ENCODE results near the gene DCC.

DCC gene

GRCh38 chr18:52544086-52544485 lies 204.1 kb downstream of the DCC start:
- Histone ChIP-seq H3K36me3 (ENCODE audit: control insufficient read depth, insufficient read depth, low read length) (no peaks in the 10 kb centered on the region), H3K9me3 (ENCODE audit: control insufficient read depth, low read length) (no peaks in the 10 kb centered on the region), H3K27ac (ENCODE audit: low read depth, low read length, severe bottlenecking) (no peak overlapping the region), H3K4me1 (ENCODE audit: control insufficient read depth, insufficient read depth, low read length, poor library complexity, severe bottlenecking) (no peaks in the 10 kb centered on the region), H3K4me3 (ENCODE audit: extremely low read depth, insufficient read depth, low read length, poor library complexity, severe bottlenecking) (no peak overlapping the region)
- 86 to 87% methylated on average over 2 to 4 of the region's 4 CpGs for WGBS, 2 experiments (ENCODE audit: insufficient coverage in 2 of 2)

- H3K36me3 ChIP-seq (ENCODE audit: control insufficient read depth, insufficient read depth, low read length), result no peaks in the 10 kb centered on the region
- H3K27ac ChIP-seq (ENCODE audit: low read depth, low read length, severe bottlenecking), result no peak overlapping the region
- H3K9me3 ChIP-seq (ENCODE audit: control insufficient read depth, low read length), result no peaks in the 10 kb centered on the region
- 82 to 86% methylated on average over 3 of the region's 6 CpGs for whole genome bisulfite sequencing, 2 experiments (ENCODE audit: insufficient coverage in 2 of 2)
- no peak overlapping the region for H3K4me3 ChIP-seq (ENCODE audit: extremely low read depth, insufficient read depth, low read length, poor library complexity, severe bottlenecking)
- no peaks in the 10 kb centered on the region for H3K4me1 ChIP-seq (ENCODE audit: control insufficient read depth, insufficient read depth, low read length, poor library complexity, severe bottlenecking)
Observed at GRCh38 chr18:52546686-52547346, 206.8 kb downstream of the DCC start.

DNA sequence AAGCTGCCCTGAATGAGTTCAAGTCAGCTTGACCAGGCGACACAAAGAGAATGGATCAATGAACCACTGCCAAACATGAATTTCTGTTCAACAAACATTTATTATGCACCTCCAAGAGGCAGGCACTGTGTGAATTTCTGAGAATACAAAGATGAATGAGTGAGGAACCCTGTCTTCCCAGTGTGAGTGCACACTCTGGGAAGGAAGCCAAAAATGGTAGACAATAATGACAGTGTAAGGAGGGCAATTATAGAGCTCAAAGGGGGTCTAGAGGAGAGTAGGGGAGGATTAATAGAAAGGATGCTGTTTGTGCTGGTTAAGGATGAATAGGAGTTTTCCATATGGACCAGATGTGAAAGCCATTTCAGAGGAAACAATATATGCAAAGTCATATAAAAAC lies 213.4 kb downstream of the DCC start:
- Histone ChIP-seq H3K27ac (ENCODE audit: low read depth, low read length, severe bottlenecking) (no peak overlapping the region), H3K9me3 (ENCODE audit: control insufficient read depth, low read length) (no peaks in the 10 kb centered on the region), H3K36me3 (ENCODE audit: control insufficient read depth, insufficient read depth, low read length) (no peaks in the 10 kb centered on the region), H3K4me1 (ENCODE audit: control insufficient read depth, insufficient read depth, low read length, poor library complexity, severe bottlenecking) (no peaks in the 10 kb centered on the region), H3K4me3 (ENCODE audit: extremely low read depth, insufficient read depth, low read length, poor library complexity, severe bottlenecking) (no peak overlapping the region)
- WGBS, 2 experiments (ENCODE audit: insufficient coverage in 2 of 2), result no CpG with 5 or more reads among the region's 1 CpG

DNA sequence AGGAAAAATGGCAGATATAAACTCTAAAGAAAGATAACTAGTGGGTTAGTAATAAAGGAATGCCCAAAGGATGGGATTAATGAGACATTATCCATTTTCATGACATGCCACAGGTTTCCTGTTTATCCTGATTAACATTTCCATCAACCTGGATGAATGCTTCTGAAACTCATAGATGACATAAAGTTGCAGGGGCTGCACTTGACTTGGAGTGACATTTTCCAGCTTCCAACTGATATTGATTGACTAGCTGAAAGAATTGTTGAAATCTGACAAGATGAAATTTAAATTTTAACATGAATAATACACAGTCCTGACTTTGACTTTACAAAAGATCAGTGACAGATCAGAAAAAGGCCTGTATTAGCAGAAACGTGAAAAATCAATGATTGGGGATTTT lies 214.2 kb downstream of the DCC start:
- Histone ChIP-seq H3K4me1 (ENCODE audit: control insufficient read depth, insufficient read depth, low read length, poor library complexity, severe bottlenecking) (no peaks in the 10 kb centered on the region), H3K9me3 (ENCODE audit: control insufficient read depth, low read length) (no peaks in the 10 kb centered on the region), H3K4me3 (ENCODE audit: extremely low read depth, insufficient read depth, low read length, poor library complexity, severe bottlenecking) (no peak overlapping the region), H3K27ac (ENCODE audit: low read depth, low read length, severe bottlenecking) (no peak overlapping the region), H3K36me3 (ENCODE audit: control insufficient read depth, insufficient read depth, low read length) (no peaks in the 10 kb centered on the region)
- no CpG with 5 or more reads among the region's 1 CpG for WGBS, 2 experiments (ENCODE audit: insufficient coverage in 2 of 2)

- no peak overlapping the region for H3K4me3 ChIP-seq (ENCODE audit: extremely low read depth, insufficient read depth, low read length, poor library complexity, severe bottlenecking)
Observed at GRCh38 chr18:52567360-52567759, 227.4 kb downstream of the DCC start.

GRCh38 chr18:52569492-52569891 lies 229.5 kb downstream of the DCC start:
- WGBS, 2 experiments (ENCODE audit: insufficient coverage in 2 of 2), result 86% methylated on average over 1 of the region's 1 CpG; no CpG with 5 or more reads in 1 of the 2 experiments
- peaks cover 3% of the 10 kb centered on the region for H3K4me1 ChIP-seq (ENCODE audit: control insufficient read depth, insufficient read depth, low read length, poor library complexity, severe bottlenecking)
- H3K27ac ChIP-seq (ENCODE audit: low read depth, low read length, severe bottlenecking), result no peak overlapping the region
- H3K4me3 ChIP-seq (ENCODE audit: extremely low read depth, insufficient read depth, low read length, poor library complexity, severe bottlenecking), result no peak overlapping the region
- no peaks in the 10 kb centered on the region for H3K9me3 ChIP-seq (ENCODE audit: control insufficient read depth, low read length)
- H3K36me3 ChIP-seq (ENCODE audit: control insufficient read depth, insufficient read depth, low read length), result no peaks in the 10 kb centered on the region

More at GRCh38 chr18:52567360-52567759, 227.4 kb downstream of the DCC start:
- no peak overlapping the region for H3K27ac ChIP-seq (ENCODE audit: low read depth, low read length, severe bottlenecking)
- no peaks in the 10 kb centered on the region for H3K9me3 ChIP-seq (ENCODE audit: control insufficient read depth, low read length)
- H3K36me3 ChIP-seq (ENCODE audit: control insufficient read depth, insufficient read depth, low read length), result no peaks in the 10 kb centered on the region
- WGBS, 2 experiments (ENCODE audit: insufficient coverage in 2 of 2), result no CpG with 5 or more reads among the region's 4 CpGs
- peaks cover 3% of the 10 kb centered on the region for H3K4me1 ChIP-seq (ENCODE audit: control insufficient read depth, insufficient read depth, low read length, poor library complexity, severe bottlenecking)

DNA sequence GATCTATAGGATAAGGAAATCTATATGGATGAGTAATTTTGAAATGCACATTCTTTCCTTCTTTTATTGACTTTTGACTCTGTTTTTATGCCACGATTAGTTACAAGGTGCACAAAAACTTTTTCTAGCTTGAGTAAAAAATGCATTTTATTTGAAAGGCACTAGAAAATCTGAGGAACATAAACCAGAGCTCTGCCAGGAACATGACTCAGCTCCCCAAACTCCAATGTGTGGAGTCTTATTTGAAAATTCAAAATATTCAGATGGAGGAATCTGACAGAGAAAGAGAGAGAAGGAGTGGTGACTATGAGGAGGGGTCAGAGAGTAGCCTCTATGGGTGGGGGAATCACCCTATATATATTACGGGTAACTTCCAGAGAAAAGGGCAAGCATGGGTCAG lies 231.0 kb downstream of the DCC start:
- H3K9me3 ChIP-seq (ENCODE audit: control insufficient read depth, low read length), result no peaks in the 10 kb centered on the region
- no peak overlapping the region for H3K27ac ChIP-seq (ENCODE audit: low read depth, low read length, severe bottlenecking)
- no peak overlapping the region for H3K4me3 ChIP-seq (ENCODE audit: extremely low read depth, insufficient read depth, low read length, poor library complexity, severe bottlenecking)
- H3K36me3 ChIP-seq (ENCODE audit: control insufficient read depth, insufficient read depth, low read length), result no peaks in the 10 kb centered on the region
- H3K4me1 ChIP-seq (ENCODE audit: control insufficient read depth, insufficient read depth, low read length, poor library complexity, severe bottlenecking), result peaks cover 3% of the 10 kb centered on the region
- WGBS, 2 experiments (ENCODE audit: insufficient coverage in 2 of 2), result no CpG with 5 or more reads among the region's 2 CpGs

DNA sequence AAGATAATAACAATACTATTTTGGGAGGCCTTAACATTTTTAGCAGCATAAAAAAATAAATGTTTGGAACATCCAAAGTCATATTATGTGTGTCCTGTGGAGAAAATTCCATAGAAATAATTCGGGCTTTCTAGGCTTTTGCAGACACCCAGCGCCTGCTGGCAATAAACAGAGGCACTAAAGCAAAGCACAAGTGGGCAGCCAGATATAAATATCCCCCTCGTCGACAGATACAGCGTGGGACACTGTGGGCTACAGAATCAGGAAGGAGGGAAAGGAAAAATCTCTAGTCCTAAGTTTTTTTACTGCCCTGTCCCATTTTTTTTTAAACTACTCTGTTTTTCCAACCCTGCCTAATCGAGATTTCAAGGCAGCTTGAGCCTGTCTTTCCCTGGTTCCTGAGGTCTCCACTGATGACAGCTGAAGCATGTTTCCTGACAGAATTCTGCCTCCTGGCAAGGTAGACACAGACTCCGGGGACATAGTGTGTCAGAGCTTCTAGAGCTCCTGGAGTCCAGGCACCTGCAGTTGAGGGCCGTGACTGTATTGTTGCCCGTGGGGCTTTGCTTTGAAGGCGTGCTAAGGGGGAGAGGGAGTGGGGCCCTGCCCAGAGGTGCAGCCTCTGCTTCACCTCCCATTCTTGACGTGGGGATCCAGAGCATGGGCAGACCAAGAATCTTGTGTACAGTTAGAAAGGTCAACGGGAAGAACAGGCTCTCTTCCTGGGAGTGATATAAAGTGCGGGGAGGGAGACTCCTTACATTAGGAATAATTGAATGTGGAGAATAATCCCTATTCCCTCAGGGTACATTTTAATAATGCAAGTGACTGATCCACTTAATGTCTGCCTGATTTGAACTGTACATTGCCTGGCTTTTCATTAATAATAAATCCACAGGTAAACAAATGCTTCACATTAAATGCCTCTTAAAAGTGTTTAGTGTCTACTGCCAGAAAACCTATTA lies 232.3 kb downstream of the DCC start:
- H3K4me3 ChIP-seq (ENCODE audit: extremely low read depth, insufficient read depth, low read length, poor library complexity, severe bottlenecking), result no peak overlapping the region
- H3K4me1 ChIP-seq (ENCODE audit: control insufficient read depth, insufficient read depth, low read length, poor library complexity, severe bottlenecking), result peaks cover 3% of the 10 kb centered on the region
- no peaks in the 10 kb centered on the region for H3K9me3 ChIP-seq (ENCODE audit: control insufficient read depth, low read length)
- no peak overlapping the region for H3K27ac ChIP-seq (ENCODE audit: low read depth, low read length, severe bottlenecking)
- H3K36me3 ChIP-seq (ENCODE audit: control insufficient read depth, insufficient read depth, low read length), result no peaks in the 10 kb centered on the region
- 84 to 89% methylated on average over 8 to 11 of the region's 13 CpGs for WGBS, 2 experiments (ENCODE audit: insufficient coverage in 2 of 2)

DNA sequence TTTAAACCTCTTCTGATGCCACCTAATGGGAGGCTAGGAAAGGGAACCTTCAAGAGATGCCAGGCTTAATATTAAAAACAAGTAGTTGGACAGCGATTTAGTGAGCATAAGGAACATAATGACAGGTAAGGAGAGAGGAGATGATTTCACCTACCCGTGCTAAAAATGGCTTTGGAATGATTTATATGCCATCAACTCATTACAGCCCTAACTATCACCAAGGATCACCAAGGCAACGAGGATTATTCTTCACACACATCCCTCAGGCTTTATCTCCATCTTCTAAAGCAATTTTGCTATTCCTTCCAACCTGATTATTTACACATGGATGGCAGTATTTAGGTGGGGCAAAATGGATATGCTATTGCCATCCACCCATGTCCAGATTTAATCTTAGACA lies 237.8 kb downstream of the DCC start:
- WGBS, 2 experiments (ENCODE audit: insufficient coverage in 2 of 2), result 100% methylated on average over 1 of the region's 3 CpGs
- H3K9me3 ChIP-seq (ENCODE audit: control insufficient read depth, low read length), result no peaks in the 10 kb centered on the region
- no peak overlapping the region for H3K27ac ChIP-seq (ENCODE audit: low read depth, low read length, severe bottlenecking)
- H3K4me1 ChIP-seq (ENCODE audit: control insufficient read depth, insufficient read depth, low read length, poor library complexity, severe bottlenecking), result no peaks in the 10 kb centered on the region
- no peaks in the 10 kb centered on the region for H3K36me3 ChIP-seq (ENCODE audit: control insufficient read depth, insufficient read depth, low read length)
- H3K4me3 ChIP-seq (ENCODE audit: extremely low read depth, insufficient read depth, low read length, poor library complexity, severe bottlenecking), result no peak overlapping the region

GRCh38 chr18:52582061-52582460 lies 242.1 kb downstream of the DCC start:
- no peaks in the 10 kb centered on the region for H3K36me3 ChIP-seq (ENCODE audit: control insufficient read depth, insufficient read depth, low read length)
- no peak overlapping the region for H3K27ac ChIP-seq (ENCODE audit: low read depth, low read length, severe bottlenecking)
- no CpG with 5 or more reads among the region's 1 CpG for WGBS, 2 experiments (ENCODE audit: insufficient coverage in 2 of 2)
- no peaks in the 10 kb centered on the region for H3K9me3 ChIP-seq (ENCODE audit: control insufficient read depth, low read length)
- no peak overlapping the region for H3K4me3 ChIP-seq (ENCODE audit: extremely low read depth, insufficient read depth, low read length, poor library complexity, severe bottlenecking)
- H3K4me1 ChIP-seq (ENCODE audit: control insufficient read depth, insufficient read depth, low read length, poor library complexity, severe bottlenecking), result no peaks in the 10 kb centered on the region

DNA sequence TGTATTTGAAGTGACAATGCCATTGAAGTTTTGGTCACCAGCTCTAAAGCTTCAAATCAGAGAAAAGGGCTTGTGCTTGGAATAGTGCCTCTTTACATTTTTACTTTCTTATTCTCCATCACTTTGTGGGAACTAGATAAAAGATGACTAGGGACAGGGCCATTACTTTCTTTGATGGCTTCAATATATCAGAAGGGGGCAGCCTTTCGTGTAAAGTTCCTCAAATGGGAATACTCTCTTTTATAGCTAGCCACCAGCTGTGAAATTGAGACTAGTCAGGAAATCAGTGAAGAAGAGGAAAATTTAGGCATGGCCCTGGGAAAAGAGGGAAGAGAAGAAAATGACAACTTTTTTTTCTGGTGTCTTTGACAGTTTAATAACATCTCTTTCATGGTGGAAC lies 242.5 kb downstream of the DCC start:
- Histone ChIP-seq H3K9me3 (ENCODE audit: control insufficient read depth, low read length) (no peaks in the 10 kb centered on the region), H3K36me3 (ENCODE audit: control insufficient read depth, insufficient read depth, low read length) (no peaks in the 10 kb centered on the region), H3K4me3 (ENCODE audit: extremely low read depth, insufficient read depth, low read length, poor library complexity, severe bottlenecking) (no peak overlapping the region), H3K27ac (ENCODE audit: low read depth, low read length, severe bottlenecking) (no peak overlapping the region), H3K4me1 (ENCODE audit: control insufficient read depth, insufficient read depth, low read length, poor library complexity, severe bottlenecking) (no peaks in the 10 kb centered on the region)
- WGBS, 2 experiments (ENCODE audit: insufficient coverage in 2 of 2), result no CpG with 5 or more reads among the region's 1 CpG
